NCI-H2227 (cell line): ENCODE measurements around the gene ZSCAN16.

Experiments
- DNase-seq: peaks from one replicate; lab custom pipeline; 2025; ENCODE audit not compliant: unreplicated experiment; lab: John Stamatoyannopoulos, UW

ZSCAN16 gene

GRCh38 chr6:28125401-28125800 lies 992 bp downstream of the ZSCAN16 start:
- no peak for DNase-seq

GRCh38 chr6:28134015-28134414 lies 9.6 kb downstream of the ZSCAN16 start:
- peak; percentile 60 for DNase-seq

- DNase-seq = no peak
These were observed 10.3 kb downstream of the ZSCAN16 start for GRCh38 chr6:28134716-28135115.

GRCh38 chr6:28135393-28135792 lies 11.0 kb downstream of the ZSCAN16 start:
- DNase-seq = no peak

GRCh38 chr6:28136585-28137504 lies 12.4 kb downstream of the ZSCAN16 start:
- peak; percentile 94 for DNase-seq

- DNase-seq = peak; percentile 14
These were observed 13.1 kb downstream of the ZSCAN16 start for GRCh38 chr6:28137505-28137981.

GRCh38 chr6:28139860-28140543 lies 15.6 kb downstream of the ZSCAN16 start:
- DNase-seq = no peak

GRCh38 chr6:28140616-28141015 lies 16.2 kb downstream of the ZSCAN16 start:
- no peak for DNase-seq

GRCh38 chr6:28141500-28142329 lies 17.3 kb downstream of the ZSCAN16 start, which contains the start of gene ZKSCAN8:
Gene ZKSCAN8 (plus strand): TSS chr6:28141883. CDS start chr6:28148408, 6,525 bp downstream.
- DNase-seq = peak; percentile 98

GRCh38 chr6:28142446-28142845 lies 18.0 kb downstream of the ZSCAN16 start:
- DNase-seq = no peak

- DNase-seq = no peak
These were observed 20.8 kb downstream of the ZSCAN16 start for GRCh38 chr6:28145231-28145630.

GRCh38 chr6:28152531-28152930 lies 28.1 kb downstream of the ZSCAN16 start:
- no peak for DNase-seq

- no peak for DNase-seq
These were observed 29.1 kb downstream of the ZSCAN16 start for GRCh38 chr6:28153546-28153945.

- no peak for DNase-seq
These were observed 29.9 kb downstream of the ZSCAN16 start for GRCh38 chr6:28154357-28154756.

GRCh38 chr6:28158318-28158717 lies 33.9 kb downstream of the ZSCAN16 start:
- DNase-seq = no peak

- no peak for DNase-seq
These were observed 34.7 kb downstream of the ZSCAN16 start for GRCh38 chr6:28159029-28159607.

GRCh38 chr6:28160233-28160632 lies 35.8 kb downstream of the ZSCAN16 start:
- DNase-seq = no peak

- DNase-seq = peak; percentile 91
These were observed 37.1 kb downstream of the ZSCAN16 start for GRCh38 chr6:28161410-28162079.

GRCh38 chr6:28165563-28165962 lies 41.2 kb downstream of the ZSCAN16 start:
- DNase-seq = no peak

GRCh38 chr6:28167068-28167467 lies 42.7 kb downstream of the ZSCAN16 start:
- no peak for DNase-seq
